NOMO-1 treated with dmso at 0.1 percent for 144 hours (cell line): ENCODE data around the gene ZBTB7B.
"Not testable (repeated sequence)": the region's sequence is repeated elsewhere in the genome, so short reads cannot be mapped to it uniquely, and the experiment has no call there.

Source experiments
- DNase-seq: peaks from one replicate; lab custom pipeline; 2025; ENCODE audit not compliant: unreplicated experiment; lab: John Stamatoyannopoulos, UW

Gene ZBTB7B

DNA sequence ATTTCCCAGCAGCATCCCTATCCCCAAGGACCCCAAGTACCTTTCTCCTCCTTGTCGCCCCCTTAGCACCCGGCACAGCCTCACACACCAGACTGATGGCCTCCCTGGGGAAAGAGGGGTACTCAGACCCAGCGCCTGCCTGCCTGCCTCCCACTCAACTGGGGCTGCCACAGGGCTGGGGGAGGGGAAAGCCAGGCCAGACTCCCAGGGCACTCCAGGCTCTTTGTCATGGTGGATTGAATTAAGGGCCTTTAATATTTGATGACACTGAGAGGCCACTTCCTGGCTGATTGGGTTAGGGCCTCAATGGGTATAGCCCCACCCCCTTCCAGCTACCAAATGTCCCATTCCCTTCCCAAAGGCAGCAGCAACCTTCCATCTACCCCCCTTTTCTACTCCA is 33.9 kb upstream of the ZBTB7B start:
- DNase-seq = no peak

DNA sequence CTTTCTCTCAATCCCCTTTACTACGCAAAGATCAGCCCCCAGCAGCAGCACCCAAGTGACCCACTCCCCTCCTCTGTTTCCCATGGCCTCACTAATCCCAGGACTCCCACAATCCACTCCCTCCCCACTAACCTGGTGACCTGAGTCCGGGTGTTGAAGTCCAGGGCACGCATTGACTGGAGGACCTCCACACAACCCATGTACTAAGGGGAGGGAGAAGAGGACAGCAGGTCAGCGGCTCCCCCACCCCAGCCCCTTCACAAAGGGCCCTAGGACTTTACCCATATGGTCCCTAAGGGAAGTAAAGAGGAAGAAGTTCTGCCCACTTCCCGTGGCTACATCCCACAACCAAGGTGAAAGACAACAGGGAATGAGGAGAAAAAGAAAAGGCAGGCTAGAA is 33.4 kb upstream of the ZBTB7B start:
- no peak for DNase-seq

GRCh38 chr1:154969860-154970452 is 32.6 kb upstream of the ZBTB7B start:
- DNase-seq = no peak

GRCh38 chr1:154970631-154971340 is 31.8 kb upstream of the ZBTB7B start, which contains the start of gene SHC1:
TSS of gene SHC1 (minus strand) at chr1:154970747. CDS start at chr1:154970526, 221 bp downstream.
- no peak for DNase-seq

DNA sequence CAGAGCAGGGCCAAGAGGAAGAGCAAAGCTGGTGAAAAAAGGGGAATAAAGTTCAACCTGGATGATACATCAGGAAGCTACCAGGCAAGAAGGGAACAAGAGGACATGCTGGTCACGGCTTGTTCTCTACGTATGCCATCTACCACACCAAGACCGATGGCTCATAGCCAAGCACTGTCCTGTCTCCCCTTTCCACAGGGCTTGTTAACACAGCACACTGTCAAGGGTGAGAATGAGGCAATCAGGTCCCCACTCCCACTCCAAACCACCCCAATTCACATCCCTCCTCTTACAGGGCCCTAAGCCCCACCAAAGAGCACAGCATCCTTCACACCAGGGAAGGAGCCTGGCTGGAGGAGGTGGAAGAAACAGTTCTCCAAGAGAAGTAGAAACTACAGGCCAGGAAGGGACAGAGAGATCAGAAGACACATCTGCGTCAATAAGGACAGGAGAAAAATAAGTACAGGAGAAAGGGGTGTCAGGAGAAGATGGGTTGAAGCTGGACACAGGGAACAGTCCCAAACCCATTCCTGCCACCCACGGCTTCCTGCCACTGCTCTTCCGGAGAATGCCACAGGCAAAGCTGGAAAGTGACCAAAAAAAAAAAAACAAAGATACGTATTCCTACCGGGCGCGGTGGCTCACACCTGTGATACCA is 31.1 kb upstream of the ZBTB7B start:
- DNase-seq = no peak

- no peak for DNase-seq
Observed at GRCh38 chr1:154972213-154972516, 30.4 kb upstream of the ZBTB7B start.

DNA sequence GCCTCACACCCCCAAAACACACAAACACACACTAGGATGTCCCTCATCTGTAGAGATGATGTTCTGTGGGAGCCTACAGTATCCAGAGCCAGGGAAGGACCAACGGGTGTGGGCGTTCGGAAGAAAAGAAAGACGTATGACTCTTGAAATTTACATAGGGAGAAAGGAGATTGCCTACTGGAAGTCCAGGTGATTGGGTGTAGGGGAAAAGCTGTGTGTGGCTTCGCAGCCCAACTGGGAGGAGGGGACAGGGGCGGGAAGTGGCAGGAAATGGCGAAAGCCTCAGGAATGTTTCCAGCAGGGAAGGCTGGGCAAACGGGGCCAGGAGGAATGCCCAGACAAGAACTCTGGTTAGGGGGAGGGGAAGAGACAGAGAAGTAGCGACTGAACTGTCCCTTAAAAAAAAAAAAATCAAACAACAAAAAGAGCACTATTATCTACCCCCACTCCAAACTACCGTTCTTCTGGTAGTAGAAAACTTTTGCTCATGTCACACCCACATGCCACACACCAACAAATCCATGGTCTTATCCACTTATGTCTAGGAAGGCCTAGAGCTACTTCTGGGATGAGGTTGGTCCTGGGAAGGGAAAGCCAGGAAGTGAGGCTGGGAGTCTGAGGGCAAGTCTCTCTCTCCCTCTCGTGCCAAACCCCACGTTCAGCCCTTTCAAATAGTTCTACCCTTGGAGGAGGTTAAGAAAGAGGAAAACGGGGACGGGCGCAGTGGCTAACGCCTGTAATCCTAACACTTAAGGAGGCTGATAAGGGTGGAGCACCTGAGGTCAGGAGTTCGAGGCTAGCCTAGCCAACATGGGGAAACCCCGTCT is 29.9 kb upstream of the ZBTB7B start:
- DNase-seq = no peak

- DNase-seq = peak; percentile 98
Observed at GRCh38 chr1:154973344-154974101, 29.1 kb upstream of the ZBTB7B start.

GRCh38 chr1:154974102-154974807 is 28.3 kb upstream of the ZBTB7B start, which contains the start of gene CKS1B:
TSS of gene CKS1B (plus strand) at chr1:154974681. CDS start at chr1:154974746, 65 bp downstream.
- DNase-seq = peak; percentile 99

DNA sequence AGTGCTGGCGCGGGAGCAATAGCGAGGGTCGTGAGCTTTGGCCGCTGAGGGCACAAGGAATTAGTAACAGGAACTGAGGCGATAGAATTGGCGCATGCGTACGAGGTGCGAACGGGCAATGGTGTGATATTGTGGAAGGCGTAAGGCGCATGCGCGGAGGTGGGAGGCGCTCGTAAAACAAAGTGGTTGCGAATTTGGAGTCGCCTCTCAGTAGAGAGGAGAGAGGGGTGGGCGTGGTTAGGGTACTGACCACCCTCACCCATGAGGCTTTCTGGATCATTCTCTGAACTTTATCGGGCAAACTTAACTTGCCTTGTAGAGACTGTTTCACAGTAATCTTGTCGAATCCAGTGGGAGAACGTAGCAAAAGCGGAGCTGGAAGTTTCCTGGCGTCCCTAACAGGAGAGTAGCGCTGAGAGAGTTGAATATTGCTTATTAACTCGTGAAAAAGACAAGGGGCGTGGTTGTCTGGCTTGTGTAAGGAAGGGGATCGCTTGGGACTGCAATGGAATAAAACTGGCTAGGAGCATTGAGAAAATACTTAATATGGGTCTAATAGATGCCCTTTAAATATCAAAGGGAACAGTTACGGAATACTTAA is 27.7 kb upstream of the ZBTB7B start:
- peak; percentile 95 for DNase-seq

GRCh38 chr1:154975409-154976059 is 27.1 kb upstream of the ZBTB7B start:
- DNase-seq = no peak

GRCh38 chr1:154977762-154978161 is 24.8 kb upstream of the ZBTB7B start:
- DNase-seq = not testable (repeated sequence)

DNA sequence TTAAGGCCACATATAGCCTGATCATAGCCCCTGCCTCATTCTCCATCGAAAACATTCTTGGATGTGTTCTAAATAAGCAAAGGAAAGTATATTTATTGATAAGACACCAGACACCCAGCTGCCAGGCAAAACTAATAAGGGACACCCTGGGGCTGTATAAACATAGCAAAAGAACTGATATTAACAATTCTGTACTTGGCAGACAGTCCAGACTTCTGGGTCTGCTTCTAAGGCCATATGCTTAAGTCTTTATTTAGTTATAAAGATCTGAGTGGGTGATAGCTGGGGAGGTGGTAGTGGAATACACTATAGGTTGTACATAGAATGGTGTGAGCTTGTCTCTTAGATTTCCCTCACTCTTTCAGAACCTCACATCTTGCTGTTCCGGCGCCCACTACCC is 24.2 kb upstream of the ZBTB7B start:
- DNase-seq = no peak

DNA sequence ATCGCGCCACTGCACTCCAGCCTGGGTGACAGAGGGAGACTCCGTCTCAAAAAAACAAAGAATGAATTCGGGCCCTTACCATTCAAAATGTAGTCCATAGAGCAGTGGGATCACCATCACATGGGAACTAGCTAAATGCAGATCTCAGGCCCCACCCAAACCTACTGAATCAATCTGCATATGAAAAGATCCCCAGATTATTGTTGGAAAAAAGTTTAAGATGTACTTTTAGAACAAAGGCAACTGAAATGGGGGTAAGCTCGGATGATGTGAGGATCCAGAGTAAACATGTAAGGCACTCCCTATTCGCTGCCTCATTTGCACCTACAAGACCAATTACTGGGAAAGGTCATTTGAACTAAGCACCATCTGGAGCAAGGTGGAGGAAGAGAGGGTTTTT is 20.3 kb upstream of the ZBTB7B start:
- DNase-seq = no peak

- DNase-seq = peak; percentile 99
Observed at GRCh38 chr1:154982897-154983648, 19.5 kb upstream of the ZBTB7B start, which contains the start of gene FLAD1. TSS of gene FLAD1 (plus strand) at chr1:154983344. CDS start at chr1:154983695, 351 bp downstream.

GRCh38 chr1:154983776-154984466 is 18.7 kb upstream of the ZBTB7B start:
- DNase-seq = no peak

DNA sequence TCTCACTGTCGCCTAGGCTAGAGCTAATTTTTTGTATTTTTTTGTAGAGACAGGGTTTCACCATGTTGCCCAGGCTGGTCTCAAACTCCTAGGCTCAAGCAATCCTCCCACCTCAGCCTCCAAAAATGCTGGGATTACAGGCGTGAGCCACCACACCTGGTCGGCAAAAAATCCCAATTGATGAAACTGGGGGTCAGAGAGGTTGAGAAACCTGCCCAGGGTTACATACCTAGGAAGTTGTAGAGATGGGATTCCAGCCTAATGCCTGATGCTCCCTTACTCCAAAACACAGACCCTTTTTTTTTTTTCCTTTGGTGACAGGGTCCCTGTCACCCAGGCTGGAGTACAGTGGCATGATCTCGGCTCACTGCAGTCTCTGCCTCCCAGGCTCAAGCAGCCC is 15.9 kb upstream of the ZBTB7B start:
- DNase-seq = not testable (repeated sequence)

- DNase-seq = no peak
Observed at GRCh38 chr1:154987326-154987725, 15.3 kb upstream of the ZBTB7B start.
